ENCODE data around the gene KAT8.
"Not testable (repeated sequence)": the region's sequence is repeated elsewhere in the genome, so short reads cannot be mapped to it uniquely, and the experiment has no call there.

The KAT8 gene

GRCh38 chr16:31133046-31133501 is 15.6 kb downstream of the KAT8 start:
- no peak for DNase-seq

GRCh38 chr16:31134091-31134571 is 16.7 kb downstream of the KAT8 start:
- no peak for DNase-seq

- no peak for DNase-seq
Observed at GRCh38 chr16:31134625-31135534, 17.4 kb downstream of the KAT8 start.

- DNase-seq: no peak
Observed at GRCh38 chr16:31135535-31136286, 18.2 kb downstream of the KAT8 start, which contains the start of gene PRSS8. Gene PRSS8 (minus strand): TSS chr16:31135727. CDS start chr16:31135498, 229 bp downstream.

GRCh38 chr16:31136287-31136662 is 18.8 kb downstream of the KAT8 start:
- DNase-seq: no peak

- DNase-seq: not testable (repeated sequence)
Observed at GRCh38 chr16:31136822-31137499, 19.5 kb downstream of the KAT8 start.

GRCh38 chr16:31138621-31139578 is 21.4 kb downstream of the KAT8 start:
- DNase-seq: no peak

- not testable (repeated sequence) for DNase-seq
Observed at GRCh38 chr16:31141071-31141469, 23.6 kb downstream of the KAT8 start.

- DNase-seq: no peak
Observed at GRCh38 chr16:31141489-31142108, 24.1 kb downstream of the KAT8 start.

GRCh38 chr16:31142109-31143010 is 24.9 kb downstream of the KAT8 start:
- peak; percentile 94 for DNase-seq

GRCh38 chr16:31143011-31143693 is 25.7 kb downstream of the KAT8 start:
- DNase-seq: no peak

- no peak for DNase-seq
Observed at GRCh38 chr16:31143694-31144148, 26.3 kb downstream of the KAT8 start.

- not testable (repeated sequence) for DNase-seq
Observed at GRCh38 chr16:31144418-31144817, 27.0 kb downstream of the KAT8 start.

GRCh38 chr16:31145398-31145990 is 28.0 kb downstream of the KAT8 start:
- no peak for DNase-seq

- DNase-seq: no peak
Observed at GRCh38 chr16:31147574-31147973, 30.1 kb downstream of the KAT8 start.

- no peak for DNase-seq
Observed at GRCh38 chr16:31148281-31148728, 30.8 kb downstream of the KAT8 start.

- DNase-seq: no peak
Observed at GRCh38 chr16:31148896-31149295, 31.4 kb downstream of the KAT8 start.

GRCh38 chr16:31149332-31149731 is 31.9 kb downstream of the KAT8 start:
- DNase-seq: no peak
